HG03558 (cell line): ENCODE results near the gene DAG1.

Source experiments
- ATAC-seq: cut with Tn5 transposase; IDR thresholded peaks from one replicate; pipeline ENCODE4 v1.9.1; 2021; ENCODE audit warnings: moderate number of reproducible peaks; ENCODE audit not compliant: unreplicated experiment; ENCODE audit errors: extremely low read depth

Gene DAG1

DNA sequence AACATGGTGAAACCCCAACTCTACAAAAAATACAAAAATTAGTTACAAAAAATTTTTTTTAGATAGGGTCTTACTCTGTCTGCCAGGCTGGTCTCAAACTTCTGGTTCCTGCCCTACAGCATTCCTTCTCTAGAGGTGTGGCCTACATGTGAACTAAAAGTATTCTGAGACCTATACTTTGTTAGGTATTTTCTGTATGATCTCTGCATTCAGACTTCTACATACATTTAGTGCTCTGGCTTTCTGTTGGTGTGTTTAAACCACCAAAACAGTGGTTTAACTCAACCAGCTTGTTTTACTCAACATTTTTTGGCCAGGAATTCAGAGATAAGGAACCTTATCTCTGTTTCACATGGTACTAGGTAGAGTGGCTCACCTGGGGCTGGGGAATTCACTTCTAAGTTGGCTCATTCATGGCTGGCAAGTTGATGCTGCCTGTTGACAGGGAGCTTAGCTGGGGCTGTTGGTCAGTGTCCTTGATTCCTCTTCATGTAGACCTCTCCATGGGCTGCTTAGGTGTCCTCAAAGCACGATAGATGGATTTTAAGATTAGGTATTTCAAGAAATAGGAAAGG, 42.8 kb downstream of the DAG1 start:
- no peak for ATAC-seq

DNA sequence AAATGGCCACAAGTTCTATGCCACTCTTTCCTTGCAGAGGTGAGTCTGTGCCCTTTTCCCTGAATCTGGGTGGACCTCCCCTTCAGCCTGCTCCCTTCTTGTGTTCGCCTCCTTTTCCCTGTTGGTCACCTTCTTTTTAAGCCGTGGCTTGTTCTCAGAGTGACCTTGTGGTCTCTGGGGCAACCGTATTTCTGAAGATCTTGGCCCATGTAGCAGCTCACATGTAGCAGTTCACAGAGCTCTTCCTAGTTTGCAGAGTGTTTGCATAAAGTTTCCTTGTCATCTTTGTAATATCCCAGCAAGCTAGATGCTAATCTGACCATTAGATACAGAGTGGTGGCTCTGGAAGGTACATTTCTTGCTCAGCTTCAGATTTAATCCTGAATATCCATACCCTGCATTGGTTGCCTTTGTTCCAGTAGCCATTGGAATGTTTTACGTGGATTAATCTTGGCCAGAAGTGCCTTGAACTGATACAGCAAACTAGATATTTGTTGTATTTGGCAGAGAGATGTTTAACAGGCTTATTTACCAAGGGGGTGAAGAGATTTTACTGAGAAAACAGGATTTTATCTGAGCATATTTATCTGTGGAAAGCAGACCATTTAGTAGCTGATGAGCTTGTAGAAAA, 43.5 kb downstream of the DAG1 start:
- ATAC-seq, result no peak

DNA sequence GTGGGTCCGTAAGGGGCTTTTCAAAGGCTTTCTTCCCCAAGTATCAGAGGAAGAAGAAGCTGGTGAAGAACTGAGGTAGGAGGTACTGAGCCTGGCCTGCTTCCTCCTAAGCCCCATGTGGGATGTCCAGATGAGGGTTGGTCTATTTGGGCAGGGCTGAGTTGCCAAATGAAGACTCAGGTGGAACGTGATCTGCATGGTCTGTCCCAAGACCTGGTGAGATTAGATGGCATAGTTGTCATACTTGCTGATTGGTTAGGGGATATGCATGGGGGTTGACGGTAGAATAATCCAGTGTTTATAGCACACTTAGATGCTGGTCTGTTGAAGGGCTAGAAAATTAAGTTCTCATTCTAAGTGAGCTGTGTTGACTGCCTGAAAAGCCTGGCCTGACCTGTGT, 47.9 kb downstream of the DAG1 start:
- no peak for ATAC-seq

DNA sequence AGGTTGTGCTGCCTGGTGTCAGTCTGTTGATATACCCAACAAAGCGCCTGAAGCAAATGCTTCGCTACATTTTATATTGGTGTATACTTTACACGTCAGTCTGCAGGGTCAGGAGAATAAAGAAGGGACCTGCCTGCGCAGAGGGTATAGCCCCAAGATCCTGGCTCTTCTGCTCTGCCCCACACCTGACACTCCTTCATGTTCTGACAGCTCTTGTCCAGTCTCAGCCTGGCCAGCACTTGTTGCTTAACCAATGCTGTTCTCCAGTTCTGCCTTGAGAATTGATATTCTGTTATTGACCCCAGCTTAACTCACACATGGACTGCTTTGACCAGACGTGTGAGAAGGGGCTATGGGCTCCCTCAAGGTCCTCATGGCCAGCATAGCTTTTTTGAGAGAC, 48.4 kb downstream of the DAG1 start:
- ATAC-seq, result no peak

DNA sequence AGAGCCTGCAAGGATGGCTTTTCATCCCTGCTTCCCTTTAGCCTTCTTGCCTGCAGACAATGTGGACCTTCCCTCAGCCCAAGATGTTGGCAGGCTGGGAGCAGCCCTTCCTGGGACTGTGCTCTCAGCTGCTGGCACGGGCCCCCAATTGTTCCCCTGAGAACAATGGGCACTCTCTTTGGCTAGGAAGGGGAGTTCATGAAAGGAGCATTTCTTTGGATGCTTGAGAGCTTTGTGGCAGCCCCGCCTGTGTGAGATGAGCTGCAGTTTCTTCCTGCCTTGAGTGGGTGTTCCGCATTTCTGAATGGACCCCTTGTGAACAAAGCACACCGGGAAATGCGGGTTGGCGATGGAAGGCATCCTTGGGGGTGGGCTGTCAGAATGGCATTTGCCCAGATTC, 49.2 kb downstream of the DAG1 start:
- no peak for ATAC-seq

DNA sequence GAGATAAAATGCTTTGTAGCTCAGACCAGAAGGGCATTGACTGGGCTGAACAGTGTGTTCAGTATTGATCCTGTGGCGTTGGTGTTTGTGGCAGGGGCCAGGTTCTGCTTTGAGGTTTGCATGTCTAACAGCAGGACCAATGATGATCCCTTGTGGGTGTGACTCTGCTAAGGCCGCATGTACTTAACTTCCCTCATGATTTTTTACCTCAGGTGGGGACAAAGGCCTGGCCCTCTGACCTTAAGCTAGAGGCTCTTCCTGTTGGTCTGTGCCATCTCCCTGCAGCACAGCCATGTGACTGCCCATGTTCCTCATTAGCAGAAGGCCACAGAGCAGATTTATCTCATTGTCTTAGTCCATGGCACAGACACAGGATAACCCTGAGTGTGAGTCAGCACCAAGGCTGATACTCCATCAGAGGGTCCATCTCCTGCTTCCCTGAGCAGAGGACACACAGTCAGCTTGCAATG, 49.9 kb downstream of the DAG1 start:
- no peak for ATAC-seq

DNA sequence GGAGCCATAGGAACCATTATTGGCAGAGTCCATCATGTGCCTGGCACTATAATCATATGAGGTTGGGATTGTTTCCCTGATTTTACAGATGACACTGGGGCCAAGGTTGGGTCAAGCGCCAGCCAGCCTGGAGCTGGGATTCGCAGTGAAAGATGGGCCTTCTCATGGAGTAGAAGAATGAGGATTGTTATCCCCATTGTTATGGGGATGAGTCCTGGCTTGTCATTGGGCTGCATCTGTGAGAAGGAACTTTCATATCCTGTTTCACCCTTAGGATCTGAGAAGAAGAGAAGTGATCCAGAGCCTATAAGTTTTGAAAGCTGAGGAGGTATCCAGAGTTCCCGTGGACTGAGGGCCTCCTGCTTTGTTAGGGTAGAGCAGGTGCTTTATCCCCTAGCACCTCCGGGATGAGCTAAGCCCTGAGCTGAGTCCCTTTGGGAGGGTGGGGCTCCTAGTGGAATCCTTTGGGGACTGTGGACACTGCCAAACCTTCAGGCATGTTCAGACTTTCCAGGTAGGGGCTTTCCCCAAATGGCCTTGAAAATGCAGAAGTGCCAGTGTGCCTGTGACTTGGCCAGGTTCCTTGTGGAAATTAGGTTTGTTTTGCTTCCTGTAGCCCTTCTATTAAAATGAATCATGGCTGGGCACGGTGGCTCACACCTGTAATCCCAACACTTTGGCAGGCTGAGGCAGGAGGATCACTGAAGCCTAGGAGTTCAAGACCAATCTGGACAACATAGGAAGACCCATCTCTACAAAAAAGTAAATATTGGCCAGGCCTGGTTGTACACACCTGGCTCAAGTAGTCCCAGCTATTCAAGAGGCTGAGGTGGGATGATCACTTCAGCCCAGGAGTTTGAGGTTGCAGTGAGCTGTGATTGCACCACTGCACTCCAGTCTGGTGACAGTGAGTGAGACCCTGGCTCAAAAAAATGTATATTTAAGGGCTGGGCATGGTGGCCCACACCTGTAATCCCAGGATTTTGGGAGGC, 54.0 kb downstream of the DAG1 start:
- ATAC-seq, result no peak

DNA sequence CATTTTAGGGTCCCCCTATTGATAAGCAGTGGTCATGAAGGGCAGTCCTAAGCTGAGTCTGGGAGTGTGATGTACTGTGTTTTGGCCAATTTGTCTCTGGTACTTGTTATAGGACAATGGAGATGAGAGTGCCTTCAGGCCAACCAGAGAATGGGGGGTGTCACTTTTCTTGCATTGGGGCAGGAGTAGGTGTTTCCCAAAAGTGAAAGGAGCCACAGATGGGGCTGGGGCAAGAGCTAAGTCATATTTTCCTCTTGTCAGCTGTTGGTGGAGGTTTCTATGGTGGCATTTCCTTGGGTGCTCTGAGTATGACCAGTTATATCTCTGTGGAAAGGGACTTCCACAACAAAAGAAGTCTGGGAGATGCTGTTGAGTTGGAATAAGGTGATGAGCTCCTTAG, 59.5 kb downstream of the DAG1 start:
- no peak for ATAC-seq

DNA sequence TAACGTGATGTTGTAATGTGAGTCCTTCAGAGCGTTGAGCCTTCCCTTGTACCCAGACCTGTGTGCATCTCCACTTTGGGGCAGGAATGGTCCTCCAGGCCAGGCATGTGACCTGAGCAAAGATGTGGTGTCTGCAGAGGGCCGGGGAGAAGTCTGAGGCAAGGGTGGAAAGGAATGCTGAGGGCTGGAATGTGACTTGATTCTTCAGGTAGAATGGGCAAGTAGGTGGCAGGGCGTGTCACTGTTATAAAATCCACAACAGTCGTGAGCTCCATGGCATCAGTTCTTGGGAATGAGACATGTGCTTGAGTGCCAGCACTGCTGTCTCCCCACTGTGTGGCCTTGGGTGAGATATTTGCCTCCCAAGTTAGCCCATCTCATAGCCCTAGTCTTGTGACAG, 60.2 kb downstream of the DAG1 start:
- ATAC-seq, result no peak

DNA sequence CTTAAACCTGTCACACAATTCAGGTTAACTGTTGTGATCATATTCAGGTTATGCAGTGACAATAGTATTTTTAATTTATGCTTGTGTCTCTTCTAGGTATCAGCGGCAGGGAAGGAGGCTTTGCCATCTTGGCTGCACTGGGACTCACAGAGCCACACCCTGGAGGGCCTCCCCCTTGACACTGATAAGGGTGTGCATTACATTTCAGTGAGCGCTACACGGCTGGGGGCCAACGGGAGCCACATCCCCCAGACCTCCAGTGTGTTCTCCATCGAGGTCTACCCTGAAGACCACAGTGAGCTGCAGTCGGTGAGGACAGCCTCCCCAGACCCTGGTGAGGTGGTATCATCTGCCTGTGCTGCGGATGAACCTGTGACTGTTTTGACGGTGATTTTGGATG, 60.6 kb downstream of the DAG1 start:
- no peak for ATAC-seq

DNA sequence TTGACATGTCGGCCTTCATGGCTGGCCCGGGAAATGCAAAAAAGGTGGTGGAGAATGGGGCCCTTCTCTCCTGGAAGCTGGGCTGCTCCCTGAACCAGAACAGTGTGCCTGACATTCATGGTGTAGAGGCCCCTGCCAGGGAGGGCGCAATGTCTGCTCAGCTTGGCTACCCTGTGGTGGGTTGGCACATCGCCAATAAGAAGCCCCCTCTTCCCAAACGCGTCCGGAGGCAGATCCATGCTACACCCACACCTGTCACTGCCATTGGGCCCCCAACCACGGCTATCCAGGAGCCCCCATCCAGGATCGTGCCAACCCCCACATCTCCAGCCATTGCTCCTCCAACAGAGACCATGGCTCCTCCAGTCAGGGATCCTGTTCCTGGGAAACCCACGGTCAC, 61.2 kb downstream of the DAG1 start:
- no peak for ATAC-seq

DNA sequence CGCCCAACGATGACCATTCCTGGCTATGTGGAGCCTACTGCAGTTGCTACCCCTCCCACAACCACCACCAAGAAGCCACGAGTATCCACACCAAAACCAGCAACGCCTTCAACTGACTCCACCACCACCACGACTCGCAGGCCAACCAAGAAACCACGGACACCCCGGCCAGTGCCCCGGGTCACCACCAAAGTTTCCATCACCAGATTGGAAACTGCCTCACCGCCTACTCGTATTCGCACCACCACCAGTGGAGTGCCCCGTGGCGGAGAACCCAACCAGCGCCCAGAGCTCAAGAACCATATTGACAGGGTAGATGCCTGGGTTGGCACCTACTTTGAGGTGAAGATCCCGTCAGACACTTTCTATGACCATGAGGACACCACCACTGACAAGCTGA, 61.6 kb downstream of the DAG1 start:
- ATAC-seq, result no peak

DNA sequence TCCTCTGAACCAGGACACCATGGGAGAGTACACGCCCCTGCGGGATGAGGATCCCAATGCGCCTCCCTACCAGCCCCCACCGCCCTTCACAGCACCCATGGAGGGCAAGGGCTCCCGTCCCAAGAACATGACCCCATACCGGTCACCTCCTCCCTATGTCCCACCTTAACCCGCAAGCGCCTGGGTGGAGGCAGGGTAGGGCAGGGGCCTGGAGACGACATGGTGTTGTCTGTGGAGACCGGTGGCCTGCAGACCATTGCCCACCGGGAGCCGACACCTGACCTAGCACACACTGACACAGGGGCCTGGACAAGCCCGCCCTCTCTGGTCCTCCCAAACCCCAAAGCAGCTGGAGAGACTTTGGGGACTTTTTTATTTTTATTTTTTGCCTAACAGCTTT, 63.0 kb downstream of the DAG1 start:
- no peak for ATAC-seq

DNA sequence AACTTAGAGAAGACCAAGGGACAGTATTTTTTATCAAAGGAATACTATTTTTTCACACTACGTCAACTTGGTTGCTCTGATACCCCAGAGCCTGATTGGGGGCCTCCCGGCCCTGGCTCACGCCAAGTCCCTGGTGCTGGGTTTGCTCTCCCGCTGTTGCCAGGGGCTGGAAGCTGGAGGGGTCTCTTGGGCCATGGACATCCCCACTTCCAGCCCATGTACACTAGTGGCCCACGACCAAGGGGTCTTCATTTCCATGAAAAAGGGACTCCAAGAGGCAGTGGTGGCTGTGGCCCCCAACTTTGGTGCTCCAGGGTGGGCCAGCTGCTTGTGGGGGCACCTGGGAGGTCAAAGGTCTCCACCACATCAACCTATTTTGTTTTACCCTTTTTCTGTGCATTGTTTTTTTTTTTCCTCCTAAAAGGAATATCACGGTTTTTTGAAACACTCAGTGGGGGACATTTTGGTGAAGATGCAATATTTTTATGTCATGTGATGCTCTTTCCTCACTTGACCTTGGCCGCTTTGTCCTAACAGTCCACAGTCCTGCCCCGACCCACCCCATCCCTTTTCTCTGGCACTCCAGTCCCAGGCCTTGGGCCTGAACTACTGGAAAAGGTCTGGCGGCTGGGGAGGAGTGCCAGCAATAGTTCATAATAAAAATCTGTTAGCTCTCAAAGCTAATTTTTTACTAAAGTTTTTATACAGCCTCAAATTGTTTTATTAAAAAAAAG, 63.9 kb downstream of the DAG1 start:
- no peak for ATAC-seq

DNA sequence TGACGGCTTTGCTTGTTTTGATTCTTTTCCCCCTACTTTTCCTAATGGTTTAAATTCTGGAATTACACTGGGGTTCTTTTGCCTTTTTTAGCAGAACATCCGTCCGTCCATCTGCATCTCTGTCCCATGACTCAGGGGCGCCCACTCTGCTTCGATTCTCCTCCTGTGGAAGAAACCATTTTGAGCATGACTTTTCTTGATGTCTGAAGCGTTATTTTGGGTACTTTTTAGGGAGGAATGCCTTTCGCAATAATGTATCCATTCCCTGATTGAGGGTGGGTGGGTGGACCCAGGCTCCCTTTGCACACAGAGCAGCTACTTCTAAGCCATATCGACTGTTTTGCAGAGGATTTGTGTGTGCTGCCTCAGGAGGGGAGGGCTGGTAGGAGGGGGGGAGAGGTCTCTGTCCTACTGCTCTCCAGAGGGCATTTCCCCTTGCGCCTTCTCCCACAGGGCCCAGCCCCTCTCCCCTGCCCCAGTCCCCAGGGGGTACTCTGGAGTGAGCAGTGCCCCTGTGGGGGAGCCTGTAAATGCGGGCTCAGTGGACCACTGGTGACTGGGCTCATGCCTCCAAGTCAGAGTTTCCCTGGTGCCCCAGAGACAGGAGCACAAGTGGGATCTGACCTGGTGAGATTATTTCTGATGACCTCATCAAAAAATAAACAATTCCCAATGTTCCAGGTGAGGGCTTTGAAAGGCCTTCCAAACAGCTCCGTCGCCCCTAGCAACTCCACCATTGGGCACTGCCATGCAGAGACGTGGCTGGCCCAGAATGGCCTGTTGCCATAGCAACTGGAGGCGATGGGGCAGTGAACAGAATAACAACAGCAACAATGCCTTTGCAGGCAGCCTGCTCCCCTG, 64.7 kb downstream of the DAG1 start:
- ATAC-seq, result no peak

DNA sequence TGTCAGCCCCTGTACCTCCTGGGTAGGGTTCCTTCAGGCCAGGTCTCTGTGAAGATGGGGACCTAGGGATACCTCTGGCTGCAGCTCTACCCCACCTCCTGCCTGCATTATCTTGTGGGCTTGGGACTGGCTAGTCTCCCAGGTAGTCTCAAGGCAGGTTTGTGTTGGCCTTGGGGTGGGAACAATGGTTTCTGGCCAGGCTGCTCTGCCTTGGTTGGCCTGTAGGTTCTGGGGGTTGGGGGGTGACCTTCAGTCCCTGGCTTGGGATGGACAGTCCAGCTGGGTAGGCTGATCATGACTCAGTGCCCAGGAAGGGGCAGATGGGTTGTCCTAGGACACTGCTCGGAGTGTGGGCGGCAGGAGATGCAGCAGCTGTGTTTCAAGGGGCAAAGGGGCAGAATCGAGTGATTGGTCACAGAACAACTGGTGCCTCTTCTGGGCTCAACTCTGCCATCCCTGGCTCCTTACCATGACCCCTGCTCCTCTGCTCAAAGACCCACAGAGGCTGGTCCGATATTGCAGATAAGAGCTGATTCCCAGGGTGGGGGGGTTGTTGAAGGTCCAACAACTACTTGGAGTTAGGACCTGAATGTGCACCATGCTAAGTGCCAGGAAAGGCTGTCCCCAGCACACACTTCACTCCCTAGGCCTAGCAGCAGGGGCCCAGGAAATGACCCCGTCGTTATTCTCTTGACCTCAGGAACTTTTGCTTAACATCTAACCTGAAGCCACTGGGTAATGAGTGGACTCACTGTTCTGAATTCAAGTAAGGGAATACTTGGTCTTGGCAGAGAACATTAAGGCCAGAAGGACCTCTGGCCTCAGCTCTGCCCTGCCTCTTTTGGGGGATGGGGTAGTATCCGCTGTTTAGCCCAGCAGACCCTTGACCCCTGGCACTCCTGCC, 66.2 kb downstream of the DAG1 start:
- ATAC-seq, result no peak

DNA sequence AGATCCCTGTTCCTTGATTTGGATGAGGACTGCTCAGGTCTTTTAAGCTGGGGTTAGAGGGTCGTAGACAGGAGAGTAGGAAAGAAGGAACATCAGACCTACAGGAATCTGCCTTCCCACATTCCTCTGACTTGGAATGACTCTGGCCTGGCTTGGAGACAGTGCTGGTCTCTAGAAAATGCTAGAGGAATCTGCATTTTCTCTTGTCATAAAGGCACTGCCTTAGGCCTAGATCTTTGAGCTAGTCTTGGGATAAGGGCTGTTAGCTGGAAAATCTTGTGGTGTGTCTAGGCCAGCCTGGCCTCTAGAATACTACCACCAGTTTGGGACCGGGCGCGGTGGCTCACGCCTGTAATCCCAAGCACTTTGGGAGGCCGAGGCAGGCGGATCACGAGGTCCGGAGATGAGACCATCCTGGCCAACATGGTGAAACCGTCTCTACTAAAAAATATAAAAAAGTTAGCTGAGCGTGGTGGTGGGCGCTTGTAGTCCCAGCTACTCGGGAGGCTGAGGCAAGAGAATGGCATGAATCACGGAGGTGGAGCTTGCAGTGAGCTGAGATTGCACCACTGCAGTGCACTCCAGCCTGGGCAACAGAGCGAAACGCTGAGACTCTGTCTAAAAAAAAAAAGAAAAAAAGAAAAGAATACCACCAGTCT, 66.9 kb downstream of the DAG1 start:
- no peak for ATAC-seq
